ENCODE data around the gene SHROOM3. TPM values are rescaled to one million over a fixed set of nuclear protein-coding genes. Genes with fewer than 3 reads are reported as not detected.
A peak's percentile ranks its signal among the peaks of the same experiment; 100 is the strongest.

SHROOM3 gene
- 10 to 100 TPM; 30.6 to 30.9 TPM for total RNA-seq

DNA sequence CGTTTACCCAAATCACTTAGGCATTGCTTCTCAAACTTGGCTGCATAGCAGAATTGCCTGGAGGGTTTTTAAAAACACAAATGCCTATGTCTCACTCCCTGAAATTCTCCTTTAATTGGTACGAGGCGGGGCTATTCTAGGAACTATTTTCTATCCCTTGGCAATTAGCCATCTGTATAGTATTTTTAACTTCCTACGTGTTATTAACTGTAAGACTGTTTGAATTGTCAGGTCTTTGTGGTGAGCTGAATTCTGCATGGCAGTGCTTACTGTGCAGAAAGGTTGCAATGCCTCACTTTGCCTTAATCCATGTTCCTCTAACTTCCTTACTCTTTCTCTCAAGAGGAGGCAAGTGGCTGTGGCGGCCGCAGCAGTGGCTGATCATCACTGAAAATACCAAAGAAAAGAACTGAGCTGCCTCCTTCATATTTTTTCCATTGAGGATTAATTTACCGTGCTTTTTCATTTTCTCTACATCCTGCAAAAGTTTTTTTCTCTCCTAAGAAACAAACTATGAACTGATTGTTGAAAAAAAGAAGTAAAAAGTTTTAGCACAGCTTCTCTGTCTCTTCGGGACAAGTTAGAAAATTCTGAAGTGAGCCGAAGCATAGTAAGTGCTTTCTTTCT, at the start of gene SHROOM3:
Gene SHROOM3, plus strand, starts transcription at position 329 of the 627 bp plus-strand sequence. CDS start 824 bp downstream, outside the sequence.
- peak within 1 kb of the TSS; percentile 9 to 27 for H3K4me3 ChIP-seq
- DNase-seq (ENCODE audit: low spot score), result no peak
- H3K9me3 ChIP-seq, result no peaks in the 10 kb centered on the region
- no peaks in the 10 kb centered on the region for H3K4me1 ChIP-seq
- H3K27me3 ChIP-seq, result no peaks in the 10 kb centered on the region
- no peaks in the 10 kb centered on the region for H3K36me3 ChIP-seq
- peak within 1 kb of the TSS; percentile 28 to 45 for H3K27ac ChIP-seq
- TF ChIP-seq, protein P1, sequence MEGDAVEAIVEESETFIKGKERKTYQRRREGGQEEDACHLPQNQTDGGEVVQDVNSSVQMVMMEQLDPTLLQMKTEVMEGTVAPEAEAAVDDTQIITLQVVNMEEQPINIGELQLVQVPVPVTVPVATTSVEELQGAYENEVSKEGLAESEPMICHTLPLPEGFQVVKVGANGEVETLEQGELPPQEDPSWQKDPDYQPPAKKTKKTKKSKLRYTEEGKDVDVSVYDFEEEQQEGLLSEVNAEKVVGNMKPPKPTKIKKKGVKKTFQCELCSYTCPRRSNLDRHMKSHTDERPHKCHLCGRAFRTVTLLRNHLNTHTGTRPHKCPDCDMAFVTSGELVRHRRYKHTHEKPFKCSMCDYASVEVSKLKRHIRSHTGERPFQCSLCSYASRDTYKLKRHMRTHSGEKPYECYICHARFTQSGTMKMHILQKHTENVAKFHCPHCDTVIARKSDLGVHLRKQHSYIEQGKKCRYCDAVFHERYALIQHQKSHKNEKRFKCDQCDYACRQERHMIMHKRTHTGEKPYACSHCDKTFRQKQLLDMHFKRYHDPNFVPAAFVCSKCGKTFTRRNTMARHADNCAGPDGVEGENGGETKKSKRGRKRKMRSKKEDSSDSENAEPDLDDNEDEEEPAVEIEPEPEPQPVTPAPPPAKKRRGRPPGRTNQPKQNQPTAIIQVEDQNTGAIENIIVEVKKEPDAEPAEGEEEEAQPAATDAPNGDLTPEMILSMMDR (IDR thresholded peaks at IDR 0.05), result no peak

DNA sequence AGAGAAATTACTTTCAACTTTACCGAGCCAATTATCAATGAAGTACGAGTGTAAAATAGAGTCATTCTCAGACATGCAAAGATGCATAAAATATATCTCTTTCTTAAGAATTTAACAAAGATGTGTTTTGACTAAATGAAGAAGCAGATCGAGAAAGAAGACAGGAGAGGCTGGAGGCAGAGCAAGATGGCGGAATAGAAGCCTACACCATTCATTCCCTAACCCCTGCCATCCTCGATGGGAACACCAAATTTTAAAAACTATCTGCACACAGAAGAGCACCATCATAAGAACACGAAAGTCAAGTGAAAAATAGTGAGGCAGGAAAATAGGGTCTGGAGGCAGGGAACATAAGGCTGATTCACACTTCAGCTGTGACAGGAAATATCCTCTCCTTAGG, 49.1 kb upstream of the SHROOM3 start:
- no peak for DNase-seq (ENCODE audit: low spot score)
- no peaks in the 10 kb centered on the region for H3K36me3 ChIP-seq
- peaks cover 0 to 16% of the 10 kb centered on the region in 2 donors for H3K9me3 ChIP-seq
- no peaks in the 10 kb centered on the region for H3K4me1 ChIP-seq
- TF ChIP-seq, protein P1 (IDR thresholded peaks at IDR 0.05), result no peak
- H3K27me3 ChIP-seq, result no peaks in the 10 kb centered on the region
- H3K27ac ChIP-seq, result no peak overlapping the region
- H3K4me3 ChIP-seq, result no peak overlapping the region

DNA sequence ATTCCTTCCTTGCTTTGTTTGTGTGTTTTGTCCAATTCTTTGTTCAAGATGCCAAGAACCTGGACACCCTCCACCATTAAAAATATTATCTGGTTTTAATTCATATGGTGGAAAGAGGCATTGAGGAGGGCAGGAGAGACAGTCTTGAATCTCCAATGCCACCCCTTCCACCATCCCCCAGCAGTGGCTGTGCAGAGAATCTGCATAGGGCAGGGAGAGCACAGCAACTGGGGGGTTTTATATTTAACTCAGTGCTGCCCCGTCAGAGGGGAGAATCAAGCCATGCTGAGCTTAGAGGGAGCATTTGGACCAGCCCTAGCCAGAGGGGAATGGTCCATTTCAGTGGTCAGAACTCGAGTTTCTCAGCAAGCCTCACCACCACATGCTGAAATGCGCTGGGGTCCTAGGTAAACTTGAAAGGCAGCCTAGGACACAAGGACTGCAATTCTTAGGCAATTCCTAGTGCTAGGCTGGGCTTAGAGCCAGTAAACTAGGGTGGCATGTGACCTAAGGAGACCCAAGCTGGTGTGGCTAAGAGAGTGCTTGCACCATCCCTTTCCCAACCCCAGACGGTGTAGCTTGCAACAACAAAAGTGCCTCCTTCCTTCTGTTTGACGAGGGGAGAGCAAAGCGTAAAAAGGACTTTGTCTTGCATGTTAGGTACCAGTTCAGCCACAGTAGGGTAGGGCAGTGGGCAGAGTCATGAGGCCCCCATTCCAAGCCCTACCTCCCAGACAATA, 48.3 kb upstream of the SHROOM3 start:
- Histone ChIP-seq H3K4me3 (no peak overlapping the region), H3K36me3 (no peaks in the 10 kb centered on the region), H3K4me1 (no peaks in the 10 kb centered on the region), H3K27ac (no peak overlapping the region), H3K9me3 (peaks cover 0 to 16% of the 10 kb centered on the region in 2 donors), H3K27me3 (no peaks in the 10 kb centered on the region)
- DNase-seq (ENCODE audit: low spot score), result no peak
- TF ChIP-seq, protein P1 (IDR thresholded peaks at IDR 0.05), result no peak

DNA sequence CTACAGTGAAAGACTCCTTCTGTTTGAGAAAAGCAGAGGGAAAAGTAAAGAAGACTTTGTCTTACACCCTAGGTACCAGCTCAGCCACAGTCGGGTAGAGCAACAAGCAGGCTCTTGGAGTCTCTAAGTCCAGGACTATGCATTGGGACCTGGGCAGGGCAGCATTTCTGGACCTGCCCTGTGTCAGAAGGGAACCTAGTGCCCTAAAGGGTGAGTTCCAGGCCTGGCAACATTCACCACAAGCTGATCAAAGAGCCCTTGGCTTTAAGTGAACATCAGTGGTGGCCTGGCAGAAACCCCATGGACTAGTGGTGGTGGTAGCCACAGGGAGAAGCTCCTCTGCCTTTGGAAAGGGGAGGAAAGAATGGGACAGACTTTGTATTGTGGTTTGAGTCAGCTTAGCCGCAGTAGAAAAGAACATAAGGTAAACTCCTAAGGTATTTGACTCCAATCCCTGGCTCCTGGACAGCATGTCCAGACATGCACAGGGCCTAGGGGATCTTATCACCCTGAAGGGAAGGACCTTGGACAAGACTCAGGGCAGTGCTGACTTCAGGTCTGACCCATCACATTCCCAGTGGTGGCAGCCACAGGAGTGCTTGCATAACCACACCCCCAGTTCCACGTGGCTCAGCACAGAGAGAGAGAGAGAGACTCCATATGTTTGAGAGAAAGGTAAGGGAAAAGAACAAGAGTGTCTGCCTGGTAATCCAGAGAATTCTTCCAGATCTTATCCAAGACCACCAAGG, 46.7 kb upstream of the SHROOM3 start:
- no peak overlapping the region for H3K4me3 ChIP-seq
- H3K27me3 ChIP-seq, result no peaks in the 10 kb centered on the region
- no peak overlapping the region for H3K27ac ChIP-seq
- TF ChIP-seq, protein P1 (IDR thresholded peaks at IDR 0.05), result no peak
- no peaks in the 10 kb centered on the region for H3K4me1 ChIP-seq
- H3K36me3 ChIP-seq, result no peaks in the 10 kb centered on the region
- H3K9me3 ChIP-seq, result peaks cover 0 to 22% of the 10 kb centered on the region in 2 donors
- no peak for DNase-seq (ENCODE audit: low spot score)

DNA sequence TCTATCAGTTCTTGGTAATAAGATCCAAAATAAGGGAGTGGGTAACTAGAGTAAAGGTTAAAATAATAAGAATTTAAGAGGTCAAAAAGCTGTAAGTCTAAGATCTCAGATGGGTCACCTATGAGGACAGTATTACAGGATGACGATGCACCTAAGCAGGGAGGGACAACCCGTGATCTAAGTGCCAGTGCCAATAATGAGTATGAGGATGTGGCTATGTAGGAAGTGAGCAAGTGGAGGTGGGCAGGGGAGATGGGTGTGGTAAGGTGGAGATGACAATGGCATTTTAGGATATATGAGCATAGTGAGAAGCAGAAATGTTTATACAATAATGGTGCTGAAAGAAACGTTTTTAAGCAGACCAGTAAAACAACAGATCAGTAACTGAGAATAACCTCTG, 33.4 kb upstream of the SHROOM3 start:
- Histone ChIP-seq H3K27ac (no peak overlapping the region), H3K4me1 (no peaks in the 10 kb centered on the region), H3K36me3 (no peaks in the 10 kb centered on the region), H3K27me3 (no peaks in the 10 kb centered on the region), H3K9me3 (no peaks in the 10 kb centered on the region), H3K4me3 (no peak overlapping the region)
- no peak for DNase-seq (ENCODE audit: low spot score)
- TF ChIP-seq, protein P1 (IDR thresholded peaks at IDR 0.05), result no peak
